Panc1 (cell line): ENCODE results near the gene DVL1. TPM values are rescaled to one million over a fixed set of nuclear protein-coding genes. Genes with fewer than 3 reads are reported as not detected.
A peak's percentile ranks its signal among the peaks of the same experiment; 100 is the strongest.

Experiments
- ATAC-seq: fragments of 200-7000 bp; cut with Tn5 transposase; 2 replicates; pipeline ENCODE4 v1.9.1; 2020; ENCODE audit warnings: mild to moderate bottlenecking, moderate library complexity
- BruUV-seq: library from RNA; stranded (reverse); fragments of 400-500 nt; replicated peaks from 2 replicates; lab custom pipeline; 2021; lab: Mats Ljungman, UMichigan
- CTCF ChIA-PET: fragments of 300-600 bp; sonication (Branson Sonifier 250); formaldehyde crosslinking; loops from one replicate; lab custom pipeline; 2022; ENCODE audit warnings: antibody characterized with exemption; lab: Charles Lee
- POLR2A ChIA-PET: fragments of 300-600 bp; sonication (Branson Sonifier 250); formaldehyde crosslinking; loops from one replicate; lab custom pipeline; 2022; ENCODE audit warnings: antibody characterized with exemption; lab: Charles Lee
- DNase-seq: peaks from one replicate; pipeline ENCODE4 v3.0.0-alpha.2; 2010; ENCODE audit warnings: low read depth, low spot score
- H3K27ac ChIP-seq: 2 replicates; pipeline ENCODE4 v1.5.1; 2011; ENCODE audit warnings: mild to moderate bottlenecking, low read length, inconsistent platforms
- H3K27me3 ChIP-seq: fragments of 200-500 bp; sonication (Bioruptor generic); 2 replicates; pipeline ENCODE4 v1.6.0; 2014; ENCODE audit warnings: low read length, inconsistent platforms; ENCODE audit not compliant: control insufficient read depth, insufficient read depth
- H3K36me3 ChIP-seq: fragments of 200-500 bp; sonication (Bioruptor generic); 2 replicates; pipeline ENCODE4 v1.5.1; 2014; ENCODE audit warnings: inconsistent platforms, mild to moderate bottlenecking, low read length, moderate library complexity; ENCODE audit not compliant: control insufficient read depth, insufficient read depth
- H3K4me1 ChIP-seq: 2 replicates; pipeline ENCODE4 v1.5.1; 2011; ENCODE audit warnings: inconsistent platforms, mild to moderate bottlenecking, low read length, moderate library complexity; ENCODE audit not compliant: control insufficient read depth, insufficient read depth
- H3K4me3 ChIP-seq, 2 experiments: 2 replicates each; pipeline ENCODE4 v1.5.1; 2011 to 2012; ENCODE audit warnings: low read depth in 2 of 2, low read length in 2 of 2, mild to moderate bottlenecking in 2 of 2, inconsistent platforms in 1 of 2, moderate library complexity in 1 of 2
- H3K9me3 ChIP-seq: fragments of 200-500 bp; sonication (Bioruptor generic); 2 replicates; pipeline ENCODE4 v1.5.1; 2014; ENCODE audit warnings: low read depth, mild to moderate bottlenecking, inconsistent platforms, low read length, moderate library complexity; ENCODE audit not compliant: control insufficient read depth, insufficient read depth
- CTCF ChIP-seq: fragments of 450-650 bp; IDR thresholded peaks from 2 replicates; pipeline ENCODE4 v1.5.1; 2017; ENCODE audit warnings: mild to moderate bottlenecking
- POLR2AphosphoS5 ChIP-seq: IDR thresholded peaks from 2 replicates; pipeline ENCODE4 v1.6.1; 2012; ENCODE audit warnings: mild to moderate bottlenecking, low read depth, low read length, moderate library complexity
- REST ChIP-seq, 2 experiments: IDR thresholded peaks; 2 replicates each; pipeline ENCODE4 v1.6.1; 2011 to 2012; ENCODE audit warnings: low read depth in 2 of 2, control low read depth in 1 of 2, low read length in 1 of 2, mild to moderate bottlenecking in 1 of 2, moderate library complexity in 1 of 2; ENCODE audit not compliant: insufficient read depth in 1 of 2
- SIN3A ChIP-seq: IDR thresholded peaks from 2 replicates; pipeline ENCODE4 v1.6.1; 2012; ENCODE audit warnings: low read depth, mild to moderate bottlenecking, low read length, moderate library complexity, borderline replicate concordance; ENCODE audit not compliant: insufficient read depth
- TCF7L2 ChIP-seq: IDR thresholded peaks from 2 replicates; pipeline ENCODE4 v1.6.1; 2011; ENCODE audit warnings: mild to moderate bottlenecking, low read depth, low read length, inconsistent platforms
- in situ Hi-C: cut with HindIII; loops from 2 replicates; pipeline ENCODE4 v1.10.0; 2016; ENCODE audit warnings: low sequenced_read_pairs, low pct_unique_long_range_greater_than_20kb
- intact Hi-C: fragments of 100-400 bp; cut with micrococcal nuclease; formaldehyde crosslinking; loops from one replicate; pipeline ENCODE4 v1.10.0; 2022; ENCODE audit not compliant: unreplicated experiment
- total RNA-seq: library from RNA; stranded (reverse); gene quantifications from one replicate; pipeline ENCODE4 v1.2.1, GENCODE V29; 2021; ENCODE audit not compliant: unreplicated experiment

Gene DVL1
- total RNA-seq, 1 experiment from 2014 or later = 144 TPM

GRCh38 chr1:1365875-1366698 is 16.9 kb upstream of the DVL1 start:
- peaks cover 12% of the 10 kb centered on the region for H3K4me1 ChIP-seq
- no peaks in the 10 kb centered on the region for H3K36me3 ChIP-seq
- no peak for ATAC-seq
- ChIA-PET CTCF (no interaction called here), POLR2A (no interaction called here)
- TSS peak; percentile 76 for BruUV-seq
- no peak for DNase-seq
- H3K27me3 ChIP-seq = no peaks in the 10 kb centered on the region
- H3K27ac ChIP-seq = no peak overlapping the region
- no peak for TF ChIP-seq CTCF
- intact Hi-C loops = no loop called here
- no peaks in the 10 kb centered on the region for H3K9me3 ChIP-seq
- in situ Hi-C loops = no loop called here
- H3K4me3 ChIP-seq = no peak overlapping the region

GRCh38 chr1:1364266-1364665 is 15.0 kb upstream of the DVL1 start:
- intact Hi-C loops = no loop called here
- Histone ChIP-seq H3K4me1 (peaks cover 30% of the 10 kb centered on the region), H3K27me3 (no peaks in the 10 kb centered on the region), H3K36me3 (no peaks in the 10 kb centered on the region), H3K9me3 (no peaks in the 10 kb centered on the region), H3K27ac (no peak overlapping the region), H3K4me3 (no peak overlapping the region)
- in situ Hi-C loops = no loop called here
- POLR2A ChIA-PET = no interaction called here
- BruUV-seq = no TSS peak
- TF ChIP-seq TCF7L2 (no peak), REST (IDR thresholded peaks at IDR 0.05; ENCODE audit: insufficient read depth in 1 of 2, low read depth in 2 of 2, low read length in 1 of 2) (no peak), CTCF (no peak), POLR2AphosphoS5 (no peak), SIN3A (no peak)
- CTCF ChIA-PET = no interaction called here
- DNase-seq (no peak), ATAC-seq (no peak)
